ENCODE measurements around the gene APOA1.

GRCh38 chr11:116876656-116877055 lies 39.2 kb upstream of the APOA1 start:
- TF ChIP-seq CTCF (IDR thresholded peaks at IDR 0.05) (no peak), POLR2A (IDR thresholded peaks at IDR 0.05) (no peak)
